GM12872 (cell line): Measurements from ENCODE around the gene SLC38A8.

Source experiments
- TF ChIP-seq, protein P1 (sequence below): IDR thresholded peaks from 3 replicates; pipeline ENCODE4 v1.5.1; 2011; ENCODE audit warnings: low read depth, mild to moderate bottlenecking, low read length, moderate library complexity; ENCODE audit not compliant: insufficient read depth

The SLC38A8 gene

DNA sequence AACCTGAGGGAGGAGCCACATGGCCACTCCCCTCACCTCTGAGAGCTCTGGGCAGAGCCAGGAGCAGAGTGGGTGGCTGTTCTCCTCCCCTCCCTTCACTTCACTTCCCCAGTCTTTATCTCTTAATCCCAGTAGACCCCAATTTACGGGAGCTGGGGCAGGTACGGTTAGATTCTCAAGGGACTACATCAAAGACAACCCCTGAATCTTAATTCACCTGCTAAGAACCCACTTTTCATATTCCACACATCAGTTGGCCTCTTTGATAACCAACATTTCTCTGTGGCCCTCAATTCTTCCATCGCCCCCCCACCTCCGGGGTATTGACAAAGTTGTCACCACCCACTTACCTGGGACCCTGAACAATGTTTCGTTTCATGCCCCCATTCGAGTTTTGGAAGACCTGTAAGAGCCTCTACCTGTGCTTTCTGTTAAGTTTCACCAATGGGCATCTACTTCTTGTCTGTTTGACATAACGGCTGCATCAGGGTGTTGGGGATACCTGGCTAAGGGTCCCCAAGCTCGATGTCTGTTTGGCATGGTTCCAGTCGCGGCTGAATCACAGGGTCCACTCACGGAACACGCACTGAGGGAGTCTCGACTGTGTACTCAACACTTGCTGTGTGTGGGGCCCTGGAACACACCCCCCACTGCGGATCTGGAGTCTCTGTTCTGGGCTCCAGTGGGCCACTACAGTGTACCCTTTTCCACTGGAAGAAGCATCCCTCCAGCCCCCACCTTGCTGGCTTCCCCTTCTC is 27.8 kb downstream of the SLC38A8 start:
- TF ChIP-seq, protein P1, sequence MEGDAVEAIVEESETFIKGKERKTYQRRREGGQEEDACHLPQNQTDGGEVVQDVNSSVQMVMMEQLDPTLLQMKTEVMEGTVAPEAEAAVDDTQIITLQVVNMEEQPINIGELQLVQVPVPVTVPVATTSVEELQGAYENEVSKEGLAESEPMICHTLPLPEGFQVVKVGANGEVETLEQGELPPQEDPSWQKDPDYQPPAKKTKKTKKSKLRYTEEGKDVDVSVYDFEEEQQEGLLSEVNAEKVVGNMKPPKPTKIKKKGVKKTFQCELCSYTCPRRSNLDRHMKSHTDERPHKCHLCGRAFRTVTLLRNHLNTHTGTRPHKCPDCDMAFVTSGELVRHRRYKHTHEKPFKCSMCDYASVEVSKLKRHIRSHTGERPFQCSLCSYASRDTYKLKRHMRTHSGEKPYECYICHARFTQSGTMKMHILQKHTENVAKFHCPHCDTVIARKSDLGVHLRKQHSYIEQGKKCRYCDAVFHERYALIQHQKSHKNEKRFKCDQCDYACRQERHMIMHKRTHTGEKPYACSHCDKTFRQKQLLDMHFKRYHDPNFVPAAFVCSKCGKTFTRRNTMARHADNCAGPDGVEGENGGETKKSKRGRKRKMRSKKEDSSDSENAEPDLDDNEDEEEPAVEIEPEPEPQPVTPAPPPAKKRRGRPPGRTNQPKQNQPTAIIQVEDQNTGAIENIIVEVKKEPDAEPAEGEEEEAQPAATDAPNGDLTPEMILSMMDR, result no peak

DNA sequence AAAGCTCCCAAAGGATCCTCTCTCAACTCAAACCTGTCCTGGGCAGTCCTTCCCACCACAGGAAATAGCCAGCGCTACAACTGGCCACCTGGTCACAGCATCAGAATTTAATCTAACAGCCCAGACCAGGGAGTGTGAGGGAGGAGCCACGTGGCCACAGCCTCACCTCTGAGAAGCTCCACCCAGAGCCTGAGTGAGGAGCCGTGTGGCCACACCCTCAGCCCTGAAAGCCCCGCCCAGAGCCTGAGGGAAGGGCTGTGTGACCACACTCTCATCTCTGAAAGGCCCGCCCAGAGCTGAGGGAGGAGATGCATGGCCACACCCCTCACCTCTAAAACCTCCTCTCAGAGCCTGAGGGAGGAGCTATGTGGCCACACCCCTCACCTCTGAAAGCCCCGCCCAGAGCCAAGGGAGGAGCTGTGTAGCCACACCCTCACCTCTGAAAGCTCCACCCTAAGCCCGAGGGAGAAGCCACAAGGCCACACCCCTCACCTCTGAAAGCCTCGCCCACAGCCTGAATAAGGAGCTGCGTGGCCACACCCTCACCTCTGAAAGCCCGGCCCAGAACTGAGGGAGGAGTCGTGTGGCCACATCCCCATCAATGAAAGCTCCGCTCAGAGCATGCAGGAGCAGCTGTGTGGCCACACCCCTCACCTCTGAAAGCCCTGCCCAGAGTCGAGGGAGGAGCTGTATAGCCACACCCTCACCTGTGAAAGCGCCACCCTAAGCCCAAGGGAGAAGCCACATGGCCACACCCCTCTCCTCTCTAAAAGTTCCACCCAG is 28.6 kb downstream of the SLC38A8 start:
- TF ChIP-seq, protein P1, result no peak

DNA sequence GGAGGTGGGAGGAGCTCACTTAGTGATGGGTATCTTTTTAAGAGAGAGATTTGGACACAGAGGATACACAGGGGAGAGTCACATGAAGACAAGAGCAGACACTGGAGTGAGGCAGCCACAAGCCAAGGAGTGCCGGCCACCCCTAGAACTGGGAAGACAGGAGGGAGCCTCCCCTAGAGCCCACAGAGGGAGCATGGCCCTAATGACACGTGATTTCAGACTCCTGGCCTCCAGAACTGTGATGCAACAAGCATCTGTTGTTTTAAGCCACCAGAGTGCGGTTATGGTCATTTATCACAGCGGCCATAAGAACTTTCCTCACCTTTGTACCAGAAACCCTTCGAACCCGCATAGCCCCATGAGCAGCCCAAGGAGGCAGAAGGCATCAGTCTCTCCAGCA is 33.3 kb downstream of the SLC38A8 start:
- TF ChIP-seq, protein P1, result no peak

DNA sequence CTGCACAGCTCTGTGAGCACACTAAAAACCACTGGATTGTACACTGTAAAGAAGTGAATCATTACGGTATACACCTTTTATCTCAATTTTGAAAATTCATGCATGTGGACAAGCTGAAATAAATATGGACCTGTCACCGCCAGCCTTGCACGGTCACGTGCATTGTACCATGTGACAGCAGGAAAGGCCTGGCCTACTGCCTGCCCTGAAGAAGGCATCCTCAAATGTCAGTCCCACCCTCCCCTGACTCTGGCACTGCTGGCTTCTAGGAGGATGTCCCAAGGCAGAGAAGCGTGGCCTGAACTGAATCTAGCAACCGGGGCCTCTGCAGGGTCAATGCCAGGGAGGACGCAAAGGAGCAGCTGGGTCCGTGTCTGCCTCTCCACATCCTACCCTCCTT is 34.6 kb downstream of the SLC38A8 start:
- TF ChIP-seq, protein P1, result no peak

DNA sequence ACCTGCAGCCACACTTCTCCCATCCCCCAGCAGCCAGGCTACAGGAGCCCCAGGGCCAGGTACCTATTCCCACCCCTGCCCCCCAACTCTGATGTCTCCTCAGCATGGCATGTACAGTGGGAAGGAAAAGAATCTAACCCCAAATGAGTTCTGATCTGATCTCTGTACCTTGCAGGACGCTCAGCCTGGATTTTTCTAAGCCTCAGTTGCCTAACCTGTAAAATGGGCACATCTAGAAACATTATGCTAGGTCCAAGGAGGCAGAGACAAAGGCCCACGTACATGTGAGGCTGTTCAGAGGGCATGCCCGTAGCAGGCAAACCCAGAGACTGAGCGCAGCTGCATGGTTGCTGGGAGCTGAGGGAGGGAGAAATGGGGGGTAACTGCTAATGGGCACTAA is 35.1 kb downstream of the SLC38A8 start:
- TF ChIP-seq, protein P1, result no peak

DNA sequence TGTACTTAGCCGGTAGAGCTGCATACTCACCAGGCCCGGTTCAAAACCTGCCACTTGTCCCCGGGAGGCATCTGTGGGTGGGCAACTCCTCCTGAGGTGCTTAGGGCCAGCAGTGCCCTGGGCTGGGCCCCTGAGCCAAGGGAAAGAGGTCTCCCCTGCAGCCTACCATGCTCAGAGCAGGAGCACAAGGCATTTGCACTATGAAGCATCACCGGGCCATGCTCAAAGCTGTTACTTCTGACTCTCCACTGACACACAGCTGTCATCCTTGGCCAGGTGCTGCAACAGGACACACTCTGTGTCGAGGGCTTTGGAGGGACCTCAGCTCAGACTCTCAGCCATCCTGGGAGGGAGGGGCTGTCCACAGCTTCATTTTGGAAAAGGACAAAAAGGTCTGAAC is 37.2 kb downstream of the SLC38A8 start:
- TF ChIP-seq, protein P1, result no peak

DNA sequence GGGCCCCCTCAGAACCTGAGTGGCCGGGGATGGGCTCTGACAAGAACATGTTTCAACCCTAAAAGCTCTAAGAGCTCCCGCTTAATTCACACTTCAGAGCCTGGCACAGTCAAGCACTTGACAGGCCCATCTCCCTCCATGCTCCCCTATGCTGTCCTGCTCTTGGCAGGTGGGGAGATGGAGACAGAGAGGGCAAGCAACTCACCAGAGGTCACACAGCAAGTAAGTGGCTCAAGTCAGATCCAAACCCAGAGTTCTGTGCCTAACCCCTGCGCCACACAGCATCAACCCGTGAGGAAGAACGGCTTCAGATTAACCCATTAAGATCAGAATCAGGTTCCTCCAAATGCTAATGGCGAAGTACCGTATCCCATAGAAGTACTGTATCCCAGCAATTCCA is 38.2 kb downstream of the SLC38A8 start:
- TF ChIP-seq, protein P1, result no peak
